Activated T-cell treated with anti-CD3 and anti-CD28 coated beads, Interleukin-2, amount 50 U/mL, for 4 hours (primary cell): ENCODE measurements around the gene RNF223. TPM values are rescaled to one million over a fixed set of nuclear protein-coding genes. Genes with fewer than 3 reads are reported as not detected.

ENCODE experiments used
- ATAC-seq, 2 donors: fragments of 200-7000 bp; cut with Tn5 transposase; one replicate each; pipeline ENCODE4 v1.10.0; 2021
- DNase-seq: peaks from one replicate; pipeline ENCODE4 v3.0.0-alpha.2; 2020
- H3K27me3 Mint-ChIP-seq: one replicate; pipeline ENCODE4 v1.8.0; 2021; ENCODE audit warnings: low read depth, mixed read lengths
- H3K36me3 Mint-ChIP-seq: one replicate; pipeline ENCODE4 v1.8.0; 2022; ENCODE audit warnings: mixed read lengths; ENCODE audit not compliant: insufficient read depth
- H3K4me1 Mint-ChIP-seq: one replicate; pipeline ENCODE4 v1.8.0; 2021; ENCODE audit warnings: low read depth, mixed read lengths
- H3K4me3 Mint-ChIP-seq: one replicate; pipeline ENCODE4 v1.8.0; 2021; ENCODE audit warnings: mild to moderate bottlenecking, moderate library complexity, mixed read lengths
- H3K9me3 Mint-ChIP-seq: one replicate; pipeline ENCODE4 v1.8.0; 2021; ENCODE audit warnings: mixed read lengths
- total RNA-seq, 3 donors: library from RNA; stranded (reverse); gene quantifications; one replicate each; pipeline ENCODE4 v1.2.1, GENCODE V29; 2021

The RNF223 gene
- total RNA-seq, 3 donors from 2014 or later: 0.16 TPM; not detected in 2

DNA sequence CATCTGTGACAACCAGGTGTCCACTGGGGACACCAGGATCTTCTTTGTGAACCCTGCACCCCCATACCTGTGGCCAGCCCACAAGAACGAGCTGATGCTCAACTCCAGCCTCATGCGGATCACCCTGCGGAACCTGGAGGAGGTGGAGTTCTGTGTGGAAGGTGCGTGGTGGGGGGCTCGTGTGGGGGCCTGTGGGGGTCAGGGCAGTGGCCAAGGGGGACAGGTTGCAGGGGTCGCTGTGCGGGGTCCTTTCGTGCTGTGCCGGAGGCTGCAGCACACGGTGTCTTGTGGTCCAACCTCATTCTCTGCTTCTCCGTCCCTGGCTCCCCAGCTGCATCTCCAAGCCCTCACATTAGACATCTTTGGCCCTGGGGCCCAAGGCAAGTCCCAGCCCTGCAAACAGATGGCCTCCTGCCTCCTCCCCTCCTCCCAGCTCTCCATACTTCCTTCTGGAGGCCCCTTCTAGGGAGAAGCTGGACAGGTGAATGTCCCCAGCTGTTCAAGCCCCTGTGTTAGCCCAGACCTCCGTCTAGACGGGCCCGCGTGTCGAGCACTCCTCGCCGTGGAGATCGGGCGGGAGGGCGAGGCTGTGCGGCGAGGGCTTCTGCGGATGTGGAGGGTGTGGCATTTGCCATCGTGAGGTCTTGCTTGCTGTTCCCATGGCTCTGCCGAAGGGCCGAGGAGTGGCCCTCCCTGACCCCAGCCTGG is 51.6 kb downstream of the RNF223 start:
- Mint-ChIP-seq H3K9me3 (no peaks in the 10 kb centered on the region), H3K27me3 (peaks cover 2% of the 10 kb centered on the region), H3K36me3 (no peaks in the 10 kb centered on the region), H3K4me1 (peaks cover 5% of the 10 kb centered on the region), H3K4me3 (no peak overlapping the region)
- DNase-seq (no peak), ATAC-seq (no peak)

DNA sequence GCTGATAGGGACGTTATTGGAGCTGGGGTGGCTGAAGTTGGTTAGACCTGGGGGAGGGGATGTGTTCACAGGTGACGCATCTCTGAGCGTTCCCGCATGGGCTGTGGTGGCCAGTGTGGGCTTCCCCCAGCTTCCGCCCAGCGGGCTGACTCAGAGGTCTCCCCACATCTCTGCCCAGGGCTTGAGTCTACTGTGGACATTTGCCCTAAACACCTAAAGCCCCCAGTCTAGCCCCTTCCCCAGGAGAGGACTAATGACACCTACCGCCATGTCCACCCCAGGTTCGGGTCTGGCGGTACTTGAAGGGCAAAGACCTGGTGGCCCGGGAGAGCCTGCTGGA is 52.2 kb downstream of the RNF223 start:
- ATAC-seq (no peak), DNase-seq (no peak)
- H3K27me3 Mint-ChIP-seq: no peaks in the 10 kb centered on the region
- H3K36me3 Mint-ChIP-seq: peaks cover 2% of the 10 kb centered on the region
- H3K4me1 Mint-ChIP-seq: peaks cover 10% of the 10 kb centered on the region
- no peak overlapping the region for H3K4me3 Mint-ChIP-seq
- no peaks in the 10 kb centered on the region for H3K9me3 Mint-ChIP-seq

DNA sequence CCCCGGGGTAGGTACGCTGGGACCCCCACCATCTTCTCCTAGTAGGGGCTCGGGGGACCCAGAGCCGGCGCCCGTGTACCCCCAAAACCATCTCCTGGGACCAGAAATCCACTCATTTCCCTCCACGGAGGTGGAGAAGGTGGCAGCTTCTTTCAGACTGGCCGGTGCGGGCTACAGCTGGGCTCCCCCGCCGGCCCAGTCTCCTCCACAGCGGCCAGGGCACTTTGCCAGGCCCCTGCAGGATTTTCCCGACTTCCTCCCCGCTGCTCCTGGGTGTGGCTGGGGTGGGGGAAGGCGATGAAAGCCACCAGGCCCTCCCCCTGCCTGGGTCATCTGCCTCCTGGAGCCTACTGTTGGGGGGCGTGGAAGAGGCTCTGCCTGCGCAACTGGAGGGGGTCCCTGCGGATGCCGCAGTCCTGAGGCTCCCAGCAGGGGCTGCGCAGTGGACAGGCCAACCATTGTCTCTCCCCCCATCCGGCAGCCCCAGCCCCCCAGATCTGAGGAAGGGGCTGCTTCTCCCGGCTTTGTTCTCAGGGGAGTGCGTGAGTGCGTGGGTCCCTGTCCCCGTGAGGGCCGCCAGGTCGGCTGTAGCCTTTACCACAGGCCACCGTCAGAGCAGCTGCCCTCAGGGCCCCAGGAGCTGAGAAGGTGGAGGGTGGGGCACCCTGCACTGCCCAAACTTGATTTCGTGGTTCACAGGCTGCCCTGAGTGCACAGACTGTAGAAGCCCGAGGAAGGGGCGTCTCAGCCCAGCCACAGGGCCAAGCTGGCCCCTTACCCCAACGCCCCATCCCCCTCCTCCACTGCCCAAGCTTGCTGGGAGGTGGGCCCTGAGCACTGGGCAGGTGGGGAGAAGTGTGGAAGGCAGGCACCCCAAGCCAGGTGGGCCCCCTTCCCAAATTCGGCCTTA is 52.8 kb downstream of the RNF223 start:
- no peak for DNase-seq
- no peaks in the 10 kb centered on the region for H3K9me3 Mint-ChIP-seq
- peak overlapping the region; percentile 42 for H3K4me3 Mint-ChIP-seq
- no peak for ATAC-seq
- H3K4me1 Mint-ChIP-seq: peaks cover 10% of the 10 kb centered on the region
- peaks cover 2% of the 10 kb centered on the region for H3K36me3 Mint-ChIP-seq
- no peaks in the 10 kb centered on the region for H3K27me3 Mint-ChIP-seq

Other genes starting within 250 kb of the RNF223 start
- gene SAMD11, start 150.4 kb downstream of the RNF223 start, total RNA-seq: not detected
- gene NOC2L, start 115.0 kb downstream of the RNF223 start, total RNA-seq: 100 to 1,000 TPM; 292 to 315 (median 315) TPM
- 10 to 100 TPM; 32.1 to 36.6 (median 34.3) TPM for gene KLHL17, start 113.7 kb downstream of the RNF223 start, total RNA-seq
- 1 to 10 TPM; 1.6 to 2.4 (median 1.9) TPM for gene PLEKHN1, start 107.8 kb downstream of the RNF223 start, total RNA-seq
- gene PERM1, start 92.2 kb downstream of the RNF223 start, total RNA-seq: not detected
- 1 to 10 TPM; 1.3 to 3.0 (median 2.7) TPM for gene HES4, start 74.2 kb downstream of the RNF223 start, total RNA-seq
- gene ISG15, start 60.8 kb downstream of the RNF223 start, total RNA-seq: 10 to 100 TPM; 22.3 to 23.7 (median 22.9) TPM
- 10 to 100 TPM; 12.0 to 18.0 (median 15.2) TPM for gene AGRN, start 54.2 kb downstream of the RNF223 start, total RNA-seq
- gene C1orf159, start 41.8 kb upstream of the RNF223 start, total RNA-seq: 10 to 100 TPM; 22.3 to 27.6 (median 26.8) TPM
- not detected for gene TTLL10, start 99.6 kb upstream of the RNF223 start, total RNA-seq
- 100 to 1,000 TPM; 102 to 212 (median 155) TPM for gene TNFRSF18, start 132.3 kb upstream of the RNF223 start, total RNA-seq
- gene TNFRSF4, start 139.8 kb upstream of the RNF223 start, total RNA-seq: 100 to 1,000 TPM; 480 to 735 (median 495) TPM
- 100 to 1,000 TPM; 191 to 242 (median 193) TPM for gene SDF4, start 157.7 kb upstream of the RNF223 start, total RNA-seq
- gene B3GALT6, start 157.9 kb upstream of the RNF223 start, total RNA-seq: 10 to 100 TPM; 38.0 to 40.8 (median 39.0) TPM
- 1 to 10 TPM; 1.6 to 2.2 (median 2.1) TPM for gene C1QTNF12, start 172.4 kb upstream of the RNF223 start, total RNA-seq
- gene UBE2J2, start 199.5 kb upstream of the RNF223 start, total RNA-seq: 10 to 100 TPM; 89.3 to 93.6 (median 91.2) TPM
- gene SCNN1D, start 206.1 kb upstream of the RNF223 start, total RNA-seq: 1 to 10 TPM; 2.8 to 3.9 (median 3.2) TPM
- gene ACAP3, start 233.6 kb upstream of the RNF223 start, total RNA-seq: 10 to 100 TPM; 28.4 to 37.6 (median 30.1) TPM
- 10 to 100 TPM; 38.9 to 40.7 (median 39.5) TPM for gene PUSL1, start 234.3 kb upstream of the RNF223 start, total RNA-seq